Thoracic aorta (tissue), 2 donors: ENCODE measurements around the gene KIF26B. TPM values are rescaled to one million over a fixed set of nuclear protein-coding genes. Genes with fewer than 3 reads are reported as not detected.

Experiments
- ATAC-seq: fragments of 150-250 bp; one replicate; pipeline ENCODE4 v1.8.0; 2017; ENCODE audit warnings: low read depth; ENCODE audit not compliant: insufficient number of reproducible peaks, low FRiP score
- DNase-seq: peaks from one replicate; pipeline ENCODE4 v3.0.0-alpha.2; 2020; ENCODE audit warnings: low spot score
- H3K27ac ChIP-seq, 2 donors: fragments of 200-600 bp; sonication (generic); 1 replicate in 1 of 2; 2 replicates in 1 of 2; pipeline ENCODE4 v1.5.1; 2016; ENCODE audit warnings: mild to moderate bottlenecking in 2 of 2, moderate library complexity in 2 of 2
- H3K27me3 ChIP-seq: fragments of 200-600 bp; sonication (generic); replicated peaks from 2 replicates; pipeline ENCODE4 v1.6.0; 2016; ENCODE audit warnings: mild to moderate bottlenecking; ENCODE audit not compliant: insufficient read depth
- H3K36me3 ChIP-seq: fragments of 200-600 bp; sonication (generic); one replicate; pipeline ENCODE4 v1.5.1; 2016
- H3K4me1 ChIP-seq, 2 donors: fragments of 200-600 bp; sonication (generic); 1 replicate in 1 of 2; 2 replicates in 1 of 2; pipeline versions ENCODE4 v1.5.1 to v1.6.0; 2016; ENCODE audit warnings: low read depth in 2 of 2, mild to moderate bottlenecking in 1 of 2; ENCODE audit not compliant: control insufficient read depth in 1 of 2
- H3K4me3 ChIP-seq: fragments of 200-600 bp; sonication (generic); 2 replicates; pipeline ENCODE4 v1.5.1; 2016; ENCODE audit warnings: mild to moderate bottlenecking
- H3K9me3 ChIP-seq: fragments of 200-600 bp; sonication (generic); 2 replicates; pipeline ENCODE4 v1.5.1; 2016
- CTCF ChIP-seq: fragments of 200-600 bp; sonication (generic); IDR thresholded peaks from one replicate; pipeline ENCODE4 v1.5.1; 2019; ENCODE audit warnings: antibody characterized with exemption
- total RNA-seq, 2 donors: library from RNA; depleted of rRNA; stranded (reverse); fragments of >200 nt; gene quantifications; one replicate each; pipeline versions ENCODE4 v1.1.0 to v1.2.3, GENCODE V29; 2016

The KIF26B gene
- total RNA-seq, 2 donors from 2014 or later: 0.14 to 0.41 TPM

DNA sequence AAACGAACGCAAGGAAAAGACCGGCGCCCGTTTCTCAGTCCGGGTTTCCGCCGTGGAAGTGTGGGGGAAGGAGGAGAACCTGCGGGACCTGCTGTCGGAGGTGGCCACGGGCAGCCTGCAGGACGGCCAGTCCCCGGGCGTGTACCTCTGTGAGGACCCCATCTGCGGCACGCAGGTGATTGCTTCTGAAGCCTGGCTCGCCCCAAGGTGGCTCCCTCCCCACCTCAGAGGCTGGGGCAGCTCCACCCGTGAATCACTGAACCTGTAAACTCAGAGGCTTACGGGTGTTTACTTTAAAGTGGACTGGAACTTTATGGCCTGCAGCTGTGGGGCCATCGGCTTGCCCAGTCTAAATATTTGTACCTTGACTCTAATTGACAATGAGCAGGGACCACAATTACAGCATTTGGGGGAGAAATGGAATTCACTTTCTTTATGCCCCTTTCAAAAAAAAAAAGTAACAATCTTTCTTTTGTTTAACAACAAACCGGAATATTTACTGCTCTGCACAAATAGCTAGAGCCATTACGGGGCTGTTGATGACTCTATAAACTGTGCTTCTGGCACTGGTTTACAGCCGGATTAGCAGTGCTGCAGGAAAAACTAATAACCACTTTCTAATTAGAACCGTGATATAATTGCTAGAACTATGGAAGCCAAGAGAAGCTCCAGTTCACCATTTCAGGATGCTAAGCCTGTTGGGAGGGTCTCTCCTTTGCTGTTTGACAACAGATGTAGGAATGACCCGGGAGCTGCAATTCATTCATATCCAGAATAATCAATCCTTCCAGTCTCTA is 454.8 kb downstream of the KIF26B start:
- no peak for TF ChIP-seq CTCF

DNA sequence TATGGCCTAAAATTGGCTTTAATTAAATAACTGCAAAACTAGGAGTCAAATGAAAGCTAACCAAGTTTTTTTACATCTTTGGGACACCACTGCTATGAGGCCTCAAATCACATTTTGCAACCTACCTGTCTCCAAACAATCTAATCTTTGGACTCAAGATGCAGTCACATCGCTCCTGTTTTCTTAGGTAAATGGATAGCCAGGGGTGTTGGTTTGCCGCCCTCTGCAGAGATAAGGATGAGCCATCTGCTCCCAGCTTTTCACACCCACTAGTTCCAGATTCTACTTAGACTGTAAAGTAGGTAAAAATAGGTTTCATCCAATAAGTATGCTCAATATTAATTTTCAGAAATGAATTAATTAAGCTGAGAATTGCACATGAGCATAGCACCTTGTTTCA is 456.5 kb downstream of the KIF26B start:
- Histone ChIP-seq H3K4me3 (no peak overlapping the region), H3K36me3 (no peaks in the 10 kb centered on the region), H3K27me3 (no peaks in the 10 kb centered on the region), H3K4me1 (no peaks in the 10 kb centered on the region), H3K27ac (no peak overlapping the region), H3K9me3 (no peaks in the 10 kb centered on the region)
- DNase-seq (no peak), ATAC-seq (no peak)
- TF ChIP-seq CTCF: no peak

More for the DNA sequence above, 454.8 kb downstream of the KIF26B start:
- Histone ChIP-seq H3K36me3 (no peaks in the 10 kb centered on the region), H3K9me3 (no peaks in the 10 kb centered on the region), H3K27ac (no peak overlapping the region), H3K4me3 (no peak overlapping the region), H3K27me3 (no peaks in the 10 kb centered on the region), H3K4me1 (no peaks in the 10 kb centered on the region)
- ATAC-seq (no peak), DNase-seq (no peak)

DNA sequence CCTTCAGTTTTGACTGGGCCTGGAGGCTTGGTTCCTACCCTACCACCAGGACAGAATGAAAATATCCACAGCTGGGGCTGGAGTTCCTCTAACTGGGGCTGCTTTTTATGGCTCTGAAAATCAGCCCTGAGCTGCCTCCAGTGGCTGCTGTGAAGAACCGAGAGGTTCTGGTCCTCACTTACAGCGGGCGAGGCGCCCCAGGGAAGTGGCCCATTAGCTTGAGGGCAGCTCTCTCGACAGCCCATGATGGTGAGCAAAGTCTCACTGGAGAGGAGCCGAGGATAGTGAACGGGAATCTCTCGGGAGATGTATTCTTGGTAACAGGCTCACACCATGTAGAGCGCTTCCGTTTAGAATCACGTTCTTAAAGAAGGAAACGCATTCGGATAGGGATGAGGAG is 459.7 kb downstream of the KIF26B start:
- no peaks in the 10 kb centered on the region for H3K4me1 ChIP-seq
- no peak for TF ChIP-seq CTCF
- no peaks in the 10 kb centered on the region for H3K9me3 ChIP-seq
- no peak for DNase-seq
- H3K36me3 ChIP-seq: no peaks in the 10 kb centered on the region
- H3K27ac ChIP-seq: no peak overlapping the region
- H3K4me3 ChIP-seq: no peak overlapping the region
- ATAC-seq: no peak
- H3K27me3 ChIP-seq: no peaks in the 10 kb centered on the region

DNA sequence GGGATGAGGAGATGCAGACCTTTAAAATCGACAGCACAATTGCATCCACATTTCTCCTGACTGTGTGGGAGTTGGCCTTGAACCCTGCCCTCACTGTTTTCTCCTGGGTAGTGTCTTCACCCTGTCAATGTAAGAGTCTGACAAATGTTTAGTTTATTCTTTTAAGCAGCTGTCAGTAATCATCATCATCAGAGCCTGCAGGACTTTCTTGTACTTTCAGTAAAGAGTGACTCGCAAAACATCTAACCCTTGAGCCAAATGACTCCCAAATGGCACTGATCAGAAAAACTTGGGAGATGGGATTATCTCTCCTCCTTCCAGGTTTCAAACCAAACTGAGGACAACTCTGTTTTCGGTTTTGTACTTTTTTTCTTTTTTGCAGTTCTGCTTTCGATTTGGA is 460.2 kb downstream of the KIF26B start:
- TF ChIP-seq CTCF: no peak
- Histone ChIP-seq H3K36me3 (no peaks in the 10 kb centered on the region), H3K9me3 (no peaks in the 10 kb centered on the region), H3K4me1 (no peaks in the 10 kb centered on the region), H3K27ac (no peak overlapping the region), H3K4me3 (no peak overlapping the region), H3K27me3 (no peaks in the 10 kb centered on the region)
- ATAC-seq (no peak), DNase-seq (no peak)

- Histone ChIP-seq H3K36me3 (no peaks in the 10 kb centered on the region), H3K27me3 (no peaks in the 10 kb centered on the region), H3K4me1 (no peaks in the 10 kb centered on the region), H3K27ac (no peak overlapping the region), H3K4me3 (no peak overlapping the region), H3K9me3 (no peaks in the 10 kb centered on the region)
- no peak for TF ChIP-seq CTCF
- no peak for ATAC-seq
- DNase-seq: no peak
These were observed 466.8 kb downstream of the KIF26B start for GRCh38 chr1:245621589-245621988.
